GM12891 (cell line): ENCODE measurements around the gene KLRC4.

ENCODE experiments used
- POLR2A ChIP-seq: IDR thresholded peaks from 2 replicates; pipeline ENCODE4 v1.6.1; 2011; ENCODE audit warnings: low read depth, low read length, control low read depth
- POLR2AphosphoS5 ChIP-seq: IDR thresholded peaks from 2 replicates; pipeline ENCODE4 v1.6.1; 2011; ENCODE audit warnings: low read depth, low read length, control low read depth
- SPI1 ChIP-seq: IDR thresholded peaks from 2 replicates; pipeline ENCODE4 v1.6.1; 2011; ENCODE audit warnings: low read depth, low read length, control low read depth
- TAF1 ChIP-seq: IDR thresholded peaks from 2 replicates; pipeline ENCODE4 v1.6.1; 2011; ENCODE audit warnings: low read depth, low read length, control low read depth

DNA sequence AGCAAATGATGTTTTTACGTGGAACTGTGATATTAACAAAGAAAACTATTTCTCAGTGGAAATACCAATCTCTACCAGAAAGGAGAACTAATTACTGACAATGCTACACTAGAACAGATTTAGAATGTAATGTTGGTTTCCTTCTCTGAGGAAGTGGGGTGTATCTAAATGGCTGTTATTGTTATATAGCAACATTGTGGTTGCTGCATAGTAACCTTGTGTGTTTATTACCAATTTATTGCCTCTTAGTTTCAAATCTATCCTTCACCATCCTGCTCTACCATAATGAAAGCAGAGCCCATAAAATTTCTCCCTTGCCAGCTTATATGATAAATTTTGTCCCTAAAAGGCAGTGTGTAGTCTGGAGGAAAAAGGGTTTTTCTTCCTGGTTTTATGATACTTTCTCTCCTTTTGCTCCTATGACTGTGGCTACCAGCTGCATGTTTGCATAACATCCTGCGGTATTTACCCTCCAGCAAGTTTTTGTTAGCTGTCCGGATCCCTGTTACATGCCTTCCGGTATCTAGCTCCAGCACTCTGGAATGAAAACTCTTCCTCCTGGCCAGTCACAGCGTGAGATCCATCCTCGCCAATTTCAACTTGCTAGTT is 14.1 kb downstream of the KLRC4 start:
- TF ChIP-seq POLR2A (no peak), SPI1 (peak; percentile 84), TAF1 (no peak), POLR2AphosphoS5 (no peak)
